GM12874 (cell line): ENCODE measurements around the gene PTH2.

Experiments
- CTCF ChIP-seq: IDR thresholded peaks from 2 replicates; pipeline ENCODE4 v1.5.1; 2011; ENCODE audit warnings: low read depth, mild to moderate bottlenecking, control low read depth, low read length, moderate library complexity; ENCODE audit not compliant: insufficient read depth

The PTH2 gene

DNA sequence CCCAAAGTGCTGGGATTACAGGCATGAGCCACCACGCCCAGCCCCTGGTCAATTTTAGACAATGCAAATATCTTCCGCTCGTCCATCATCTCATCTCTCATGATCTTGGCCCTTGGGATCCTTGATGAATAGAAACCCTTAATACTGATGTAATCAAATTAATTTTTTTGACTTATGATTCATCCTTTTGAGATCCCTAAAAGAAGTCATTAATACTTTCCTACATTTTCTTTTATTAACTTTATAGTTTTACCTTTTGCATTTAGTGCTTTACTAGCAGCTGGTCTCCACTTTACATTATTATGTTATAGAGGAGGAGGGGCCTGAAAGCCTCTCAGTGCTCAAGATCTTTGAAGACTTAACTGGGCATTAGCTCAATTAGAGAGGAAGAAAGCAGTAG lies 42.9 kb downstream of the PTH2 start:
- no peak for TF ChIP-seq CTCF

DNA sequence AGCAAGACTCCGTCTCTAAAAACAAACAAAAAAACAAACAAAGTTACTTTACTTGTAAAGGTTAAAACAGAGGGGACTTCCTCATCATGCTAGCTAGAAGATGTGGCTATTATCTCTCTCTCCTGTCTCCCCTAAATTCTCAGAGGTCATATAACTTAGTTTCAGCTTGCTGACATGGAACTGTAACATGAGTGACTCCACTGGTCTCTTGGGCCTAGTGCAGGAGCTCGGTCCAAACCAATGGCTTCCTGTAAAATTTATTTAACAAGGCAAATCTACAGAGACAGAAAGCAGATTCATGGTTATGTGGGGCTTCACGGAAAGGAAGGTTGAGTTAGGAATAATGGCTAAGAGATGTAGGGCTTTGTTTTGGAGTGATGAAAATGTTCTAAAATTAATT lies 44.7 kb downstream of the PTH2 start:
- no peak for TF ChIP-seq CTCF

DNA sequence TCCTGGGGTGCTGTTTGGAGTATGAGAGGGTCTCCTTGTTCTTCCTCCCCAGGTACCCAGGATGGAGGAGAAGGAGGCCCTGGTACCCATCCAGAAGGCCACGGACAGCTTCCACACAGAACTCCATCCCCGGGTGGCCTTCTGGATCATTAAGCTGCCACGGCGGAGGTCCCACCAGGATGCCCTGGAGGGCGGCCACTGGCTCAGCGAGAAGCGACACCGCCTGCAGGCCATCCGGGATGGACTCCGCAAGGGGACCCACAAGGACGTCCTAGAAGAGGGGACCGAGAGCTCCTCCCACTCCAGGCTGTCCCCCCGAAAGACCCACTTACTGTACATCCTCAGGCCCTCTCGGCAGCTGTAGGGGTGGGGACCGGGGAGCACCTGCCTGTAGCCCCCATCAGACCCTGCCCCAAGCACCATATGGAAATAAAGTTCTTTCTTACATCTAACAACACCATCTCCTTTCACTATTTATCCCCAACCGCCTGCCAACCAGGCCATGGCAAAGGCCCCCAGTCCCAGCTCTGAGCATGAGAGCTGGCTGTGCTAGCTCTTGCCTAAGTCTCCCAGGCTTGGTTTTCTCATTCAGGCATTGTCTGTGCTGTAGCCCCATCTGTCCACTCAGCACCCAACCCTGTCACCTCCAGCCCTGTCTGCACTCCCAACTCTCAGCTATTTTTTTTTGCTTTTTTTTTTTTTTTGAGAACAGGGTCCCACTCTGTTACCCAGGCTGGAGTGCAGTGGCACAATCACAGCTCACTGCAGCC lies 48.4 kb downstream of the PTH2 start:
- no peak for TF ChIP-seq CTCF
